ENCODE measurements around the gene PLA2G2C. TPM values are rescaled to one million over a fixed set of nuclear protein-coding genes. Genes with fewer than 3 reads are reported as not detected.

PLA2G2C gene
- total and polyA plus RNA-seq, 2 of the 13 experiments (the other 11 are each of a cell fraction or from before 2014, with no cell fraction given), result not detected

GRCh38 chr1:20223106-20223505 lies 36.8 kb upstream of the PLA2G2C start (continued):
- TF ChIP-seq, protein P1, sequence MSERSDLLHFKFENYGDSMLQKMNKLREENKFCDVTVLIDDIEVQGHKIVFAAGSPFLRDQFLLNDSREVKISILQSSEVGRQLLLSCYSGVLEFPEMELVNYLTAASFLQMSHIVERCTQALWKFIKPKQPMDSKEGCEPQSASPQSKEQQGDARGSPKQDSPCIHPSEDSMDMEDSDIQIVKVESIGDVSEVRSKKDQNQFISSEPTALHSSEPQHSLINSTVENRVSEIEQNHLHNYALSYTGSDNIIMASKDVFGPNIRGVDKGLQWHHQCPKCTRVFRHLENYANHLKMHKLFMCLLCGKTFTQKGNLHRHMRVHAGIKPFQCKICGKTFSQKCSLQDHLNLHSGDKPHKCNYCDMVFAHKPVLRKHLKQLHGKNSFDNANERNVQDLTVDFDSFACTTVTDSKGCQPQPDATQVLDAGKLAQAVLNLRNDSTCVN (CRISPR knock-in tag; IDR thresholded peaks at IDR 0.05; ENCODE audit: borderline replicate concordance), result no peak
- TF ChIP-seq ZSCAN9 (CRISPR knock-in tag; IDR thresholded peaks at IDR 0.05; ENCODE audit: borderline replicate concordance) (no peak), REPIN1 (CRISPR knock-in tag; IDR thresholded peaks at IDR 0.05; ENCODE audit: borderline replicate concordance, low read depth) (no peak)
- TF ChIP-seq, protein P2, sequence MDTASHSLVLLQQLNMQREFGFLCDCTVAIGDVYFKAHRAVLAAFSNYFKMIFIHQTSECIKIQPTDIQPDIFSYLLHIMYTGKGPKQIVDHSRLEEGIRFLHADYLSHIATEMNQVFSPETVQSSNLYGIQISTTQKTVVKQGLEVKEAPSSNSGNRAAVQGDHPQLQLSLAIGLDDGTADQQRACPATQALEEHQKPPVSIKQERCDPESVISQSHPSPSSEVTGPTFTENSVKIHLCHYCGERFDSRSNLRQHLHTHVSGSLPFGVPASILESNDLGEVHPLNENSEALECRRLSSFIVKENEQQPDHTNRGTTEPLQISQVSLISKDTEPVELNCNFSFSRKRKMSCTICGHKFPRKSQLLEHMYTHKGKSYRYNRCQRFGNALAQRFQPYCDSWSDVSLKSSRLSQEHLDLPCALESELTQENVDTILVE (CRISPR knock-in tag; IDR thresholded peaks at IDR 0.05), result no peak

- Histone ChIP-seq H3K27ac (ENCODE audit: extremely low read length, insufficient read depth, low read length) (no peak overlapping the region), H4K20me1 (ENCODE audit: insufficient read depth, low read length) (no peaks in the 10 kb centered on the region), H3K4me1 (ENCODE audit: insufficient read depth, low read length) (no peaks in the 10 kb centered on the region), H2AFZ (ENCODE audit: low read length) (no peak overlapping the region), H3K4me3 (replicated peaks in 1 of 3; ENCODE audit: insufficient read depth in 1 of 3, low read depth in 2 of 3, low read length in 3 of 3) (no peak overlapping the region), H3K36me3 (replicated peaks in 1 of 2; ENCODE audit: control insufficient read depth in 1 of 2, insufficient read depth in 2 of 2, low read length in 2 of 2) (no peaks in the 10 kb centered on the region), H3K9ac (ENCODE audit: insufficient read depth, low read depth, low read length) (no peak overlapping the region), H3K79me2 (ENCODE audit: insufficient read depth, low read length) (no peaks in the 10 kb centered on the region), H3K4me2 (ENCODE audit: low read depth, low read length) (no peak overlapping the region), H3K27me3 (ENCODE audit: control insufficient read depth in 1 of 2, insufficient read depth in 2 of 2, low read length in 2 of 2) (peaks cover 1 to 55% of the 10 kb centered on the region in 2 experiments; a peak in 3 of 5 replicates), H3K9me3 (ENCODE audit: low read length) (no peaks in the 10 kb centered on the region)
- in situ Hi-C loops (cut with HindIII; ENCODE audit: extremely low pct_ligation_motif_present, low pct_unique_long_range_greater_than_20kb) (loop anchor here (5.0 kb wide), 1 partner anchor 272 kb away; no protein-coding TSS in a partner anchor), intact Hi-C loops (cut with micrococcal nuclease; ENCODE audit: unreplicated experiment) (no loop called here)
- BruUV-seq (replicated peaks), result no TSS peak
- ChIA-PET CTCF (ENCODE audit: low intra/inter-chr PET ratio, low total read pairs) (no interaction called here), POLR2A (no interaction called here)
- DNase-seq (ENCODE audit: low spot score), result no peak
- WGBS (ENCODE audit: low lambda C conversion rate), result 0% methylated on average over 5 of the region's 5 CpGs
- FAIRE-seq, result no peak
- ATAC-seq, result no peak
- TF ChIP-seq ZUFSP (CRISPR knock-in tag; IDR thresholded peaks at IDR 0.05; ENCODE audit: borderline replicate concordance), result no peak
- no peak for TF ChIP-seq ZNF414 (CRISPR knock-in tag; IDR thresholded peaks at IDR 0.05)
- no peak for TF ChIP-seq SMAD3 (CRISPR knock-in tag; IDR thresholded peaks at IDR 0.05)
- TF ChIP-seq ZMYM2 (CRISPR knock-in tag; IDR thresholded peaks at IDR 0.05), result no peak
- no peak for TF ChIP-seq RAD21 (CRISPR knock-in tag; IDR thresholded peaks at IDR 0.05)
- TF ChIP-seq ATF2 (CRISPR knock-in tag; IDR thresholded peaks at IDR 0.05), result no peak
- TF ChIP-seq HDAC6 (IDR thresholded peaks at IDR 0.05; ENCODE audit: low read depth, low read length), result no peak
- no peak for TF ChIP-seq ZNF34 (CRISPR knock-in tag; IDR thresholded peaks at IDR 0.05; ENCODE audit: borderline replicate concordance)
- no peak for TF ChIP-seq YEATS4 (CRISPR knock-in tag; IDR thresholded peaks at IDR 0.05; ENCODE audit: borderline replicate concordance)
- no peak for TF ChIP-seq ETS1 (CRISPR knock-in tag; IDR thresholded peaks at IDR 0.05)
Observed at GRCh38 chr1:20220036-20220435, 33.7 kb upstream of the PLA2G2C start.

All from HepG2 (cell line).